Measurements from ENCODE around the gene TOR1AIP2.

DNA sequence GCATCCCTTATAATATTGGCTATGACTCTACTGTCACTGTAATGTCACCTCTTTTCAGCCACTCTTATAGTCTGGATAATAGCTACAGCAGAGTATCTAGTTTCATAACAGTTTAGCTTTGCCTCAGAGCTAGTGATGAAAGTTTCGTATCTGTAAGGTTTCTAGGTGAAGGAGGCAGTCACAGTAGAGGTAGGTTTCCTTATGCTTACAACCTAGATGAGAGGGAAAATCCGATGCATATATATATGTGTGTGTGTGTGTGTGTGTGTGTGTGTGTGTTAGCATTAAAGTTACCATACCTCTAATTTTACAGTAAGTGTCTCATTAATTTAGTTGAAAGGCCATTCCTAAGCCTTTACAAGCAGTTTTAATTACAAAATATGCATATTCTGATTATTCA is 2.2 kb upstream of the TOR1AIP2 start:
- no peak for TF ChIP-seq EZH2 (IDR thresholded peaks at IDR 0.05; ENCODE audit: borderline replicate concordance, low read depth, low read length, severe bottlenecking)
- TF ChIP-seq, protein P1, sequence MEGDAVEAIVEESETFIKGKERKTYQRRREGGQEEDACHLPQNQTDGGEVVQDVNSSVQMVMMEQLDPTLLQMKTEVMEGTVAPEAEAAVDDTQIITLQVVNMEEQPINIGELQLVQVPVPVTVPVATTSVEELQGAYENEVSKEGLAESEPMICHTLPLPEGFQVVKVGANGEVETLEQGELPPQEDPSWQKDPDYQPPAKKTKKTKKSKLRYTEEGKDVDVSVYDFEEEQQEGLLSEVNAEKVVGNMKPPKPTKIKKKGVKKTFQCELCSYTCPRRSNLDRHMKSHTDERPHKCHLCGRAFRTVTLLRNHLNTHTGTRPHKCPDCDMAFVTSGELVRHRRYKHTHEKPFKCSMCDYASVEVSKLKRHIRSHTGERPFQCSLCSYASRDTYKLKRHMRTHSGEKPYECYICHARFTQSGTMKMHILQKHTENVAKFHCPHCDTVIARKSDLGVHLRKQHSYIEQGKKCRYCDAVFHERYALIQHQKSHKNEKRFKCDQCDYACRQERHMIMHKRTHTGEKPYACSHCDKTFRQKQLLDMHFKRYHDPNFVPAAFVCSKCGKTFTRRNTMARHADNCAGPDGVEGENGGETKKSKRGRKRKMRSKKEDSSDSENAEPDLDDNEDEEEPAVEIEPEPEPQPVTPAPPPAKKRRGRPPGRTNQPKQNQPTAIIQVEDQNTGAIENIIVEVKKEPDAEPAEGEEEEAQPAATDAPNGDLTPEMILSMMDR (IDR thresholded peaks at IDR 0.05; ENCODE audit: borderline replicate concordance, extremely low read depth, low read length, poor library complexity, severe bottlenecking): no peak
